Activated effector memory CD4-positive, alpha-beta T cell treated with anti-CD3 and anti-CD28 coated beads, Interleukin-2, amount 50 U/mL, for 16 hours (primary cell): ENCODE data around the gene ZDHHC15.
"Not testable (repeated sequence)": the region's sequence is repeated elsewhere in the genome, so short reads cannot be mapped to it uniquely, and the experiment has no call there.

Experiments
- DNase-seq: peaks from one replicate; pipeline ENCODE4 v3.0.0-alpha.2; 2020

The ZDHHC15 gene, protein sequence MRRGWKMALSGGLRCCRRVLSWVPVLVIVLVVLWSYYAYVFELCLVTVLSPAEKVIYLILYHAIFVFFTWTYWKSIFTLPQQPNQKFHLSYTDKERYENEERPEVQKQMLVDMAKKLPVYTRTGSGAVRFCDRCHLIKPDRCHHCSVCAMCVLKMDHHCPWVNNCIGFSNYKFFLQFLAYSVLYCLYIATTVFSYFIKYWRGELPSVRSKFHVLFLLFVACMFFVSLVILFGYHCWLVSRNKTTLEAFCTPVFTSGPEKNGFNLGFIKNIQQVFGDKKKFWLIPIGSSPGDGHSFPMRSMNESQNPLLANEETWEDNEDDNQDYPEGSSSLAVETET

DNA sequence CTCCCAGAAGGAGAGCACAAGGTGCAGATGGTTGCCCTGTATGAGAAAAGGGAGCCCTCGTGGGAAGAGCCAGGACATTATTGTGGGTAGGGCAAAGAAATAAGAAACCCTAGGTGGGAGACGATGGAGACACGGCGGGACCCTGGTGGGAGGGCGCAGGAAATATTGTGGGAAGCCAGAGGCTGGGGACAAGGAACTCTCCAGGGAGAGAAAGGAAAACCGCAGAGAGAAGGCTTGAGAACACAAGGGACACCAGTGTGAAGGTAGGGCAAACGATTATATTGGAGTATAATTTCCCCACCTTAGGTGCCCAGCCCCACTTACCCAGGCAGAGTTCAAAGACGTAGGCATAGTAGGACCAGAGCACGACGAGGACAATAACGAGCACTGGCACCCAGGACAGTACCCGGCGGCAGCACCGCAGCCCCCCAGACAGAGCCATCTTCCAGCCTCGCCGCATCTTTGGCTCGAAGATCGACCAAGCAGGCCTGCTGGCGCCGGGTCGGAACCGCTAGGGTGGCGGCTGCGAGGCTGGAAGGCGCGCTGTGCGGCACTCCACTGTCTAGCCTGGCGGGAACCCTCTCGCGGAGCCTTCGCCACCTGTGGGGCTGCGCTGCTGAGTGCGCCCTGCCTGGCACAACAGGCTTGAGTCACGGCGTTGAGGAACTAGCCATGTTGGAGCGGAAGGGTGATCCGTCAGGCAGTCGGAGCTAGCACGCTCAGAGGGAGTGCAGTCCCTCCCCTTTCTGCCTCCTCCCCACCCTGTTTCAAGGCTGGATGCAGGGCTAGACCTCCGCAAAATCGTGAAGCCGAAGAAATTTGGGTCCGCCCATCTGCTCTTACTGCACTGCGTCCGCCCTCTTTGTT, at the start of gene ZDHHC15:
ZDHHC15 (minus strand) TSS at position 473 of the 867 bp plus-strand sequence; CDS start at position 460, 13 bp downstream.
- DNase-seq: peak; percentile 80

DNA sequence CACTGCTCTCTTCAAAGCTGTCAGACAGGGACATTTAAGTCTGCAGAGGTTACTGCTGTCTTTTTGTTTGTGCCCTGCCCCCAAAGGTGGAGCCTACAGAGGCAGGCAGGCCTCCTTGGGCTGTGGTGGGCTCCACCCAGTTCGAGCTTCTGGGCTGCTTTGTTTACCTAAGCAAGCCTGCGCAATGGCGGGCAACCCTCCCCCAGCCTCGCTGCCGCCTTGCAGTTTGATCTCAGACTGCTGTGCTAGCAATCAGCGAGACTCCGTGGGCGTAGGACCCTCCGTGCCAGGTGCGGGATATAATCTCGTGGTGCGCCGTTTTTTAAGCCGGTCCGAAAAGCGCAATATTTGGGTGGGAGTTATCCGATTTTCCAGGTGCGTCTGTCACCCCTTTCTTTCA, 37.7 kb upstream of the ZDHHC15 start:
- DNase-seq: not testable (repeated sequence)

DNA sequence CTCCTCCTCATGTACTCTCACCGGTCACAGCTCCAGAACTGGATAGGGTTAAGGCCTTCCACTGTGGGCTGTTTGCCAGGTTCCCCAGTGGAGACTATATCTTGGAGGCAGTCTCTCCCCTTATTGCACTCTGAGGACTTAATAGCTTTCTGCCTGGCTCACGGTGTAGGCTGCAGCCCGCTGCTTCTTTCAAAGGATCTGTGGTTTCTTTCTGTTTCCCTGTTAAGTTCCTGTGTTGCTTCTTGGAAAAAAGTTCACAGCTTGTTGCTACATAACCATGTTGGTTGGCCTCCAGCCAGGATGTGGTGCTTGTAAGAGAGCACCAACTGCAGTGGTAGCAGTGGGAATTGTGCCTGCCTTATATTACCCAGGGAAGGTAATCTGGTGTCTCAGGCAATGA, 24.9 kb upstream of the ZDHHC15 start:
- no peak for DNase-seq

DNA sequence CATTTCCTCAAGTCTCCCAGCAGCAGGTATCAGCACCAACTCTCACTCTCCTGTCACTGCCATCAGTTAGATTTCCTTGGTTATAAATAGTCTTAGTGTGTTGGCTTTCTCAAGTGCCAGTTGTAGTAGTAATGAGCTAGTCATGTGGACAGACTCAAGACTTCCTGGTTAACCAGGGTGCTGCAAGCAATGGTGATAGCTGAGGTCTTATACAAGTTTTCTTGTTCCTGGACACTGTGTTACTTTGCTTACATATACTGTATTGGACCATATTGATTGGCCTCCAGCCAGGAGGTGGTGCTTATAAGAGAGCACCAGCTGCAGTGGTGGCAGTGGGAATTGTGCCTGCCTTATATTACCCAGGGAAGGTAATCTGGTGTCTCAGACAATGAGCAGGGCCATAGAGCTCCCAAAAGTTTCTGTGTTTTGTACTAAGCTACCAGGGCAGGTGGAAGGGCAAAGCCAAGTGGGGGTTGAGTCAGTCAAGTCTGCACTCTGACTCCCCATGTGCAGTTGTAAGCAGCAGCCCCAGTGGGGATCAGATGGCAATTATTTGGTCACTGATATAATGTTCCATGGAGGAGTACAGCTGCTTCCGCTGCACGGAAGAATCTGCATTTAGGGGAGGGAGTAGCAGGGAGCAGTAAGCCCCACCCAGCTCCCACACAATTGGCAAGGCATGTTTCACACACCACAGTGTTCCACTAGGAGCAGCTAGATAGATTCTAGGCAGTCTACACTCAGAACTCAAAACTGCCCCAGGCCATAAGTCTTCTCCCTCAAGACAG, 24.1 kb upstream of the ZDHHC15 start:
- DNase-seq: no peak

DNA sequence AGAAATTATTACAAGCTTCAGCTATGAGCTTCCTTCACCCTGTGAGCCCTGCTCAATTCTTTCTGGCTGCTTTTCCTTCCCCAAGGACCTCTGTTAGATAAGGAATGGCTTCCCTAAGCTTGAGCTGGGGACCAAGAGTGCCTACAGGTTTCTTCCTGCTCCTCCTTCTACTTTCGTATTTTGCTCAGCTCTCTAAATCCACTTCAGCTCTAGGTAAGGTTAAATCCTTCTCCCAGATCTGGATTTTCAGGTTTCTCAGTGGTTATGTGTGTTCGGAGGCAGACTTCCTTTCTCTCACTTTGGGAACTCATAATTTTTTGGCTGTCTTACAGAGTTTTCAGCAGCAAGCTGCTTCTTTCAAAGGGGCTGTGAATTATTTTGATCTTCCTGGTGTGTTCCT, 21.9 kb upstream of the ZDHHC15 start:
- no peak for DNase-seq

DNA sequence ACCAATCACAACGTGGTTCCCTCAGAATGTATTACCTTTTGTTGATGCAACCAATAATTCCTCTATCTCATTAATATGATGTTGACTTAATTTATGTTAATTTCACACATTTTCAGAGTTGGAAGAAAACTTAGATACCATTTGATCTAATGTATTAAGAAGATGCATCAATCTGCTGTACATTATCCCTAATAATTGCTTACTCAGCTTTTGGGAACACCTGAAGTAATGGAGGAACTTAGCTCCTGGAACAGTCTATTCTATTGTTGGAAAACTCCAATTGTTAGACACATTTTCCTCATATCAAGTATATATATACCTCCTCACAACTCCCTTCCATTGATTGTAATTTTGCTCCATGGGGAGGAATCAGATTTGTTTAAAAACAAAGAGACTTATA, 38.9 kb downstream of the ZDHHC15 start:
- DNase-seq: no peak

DNA sequence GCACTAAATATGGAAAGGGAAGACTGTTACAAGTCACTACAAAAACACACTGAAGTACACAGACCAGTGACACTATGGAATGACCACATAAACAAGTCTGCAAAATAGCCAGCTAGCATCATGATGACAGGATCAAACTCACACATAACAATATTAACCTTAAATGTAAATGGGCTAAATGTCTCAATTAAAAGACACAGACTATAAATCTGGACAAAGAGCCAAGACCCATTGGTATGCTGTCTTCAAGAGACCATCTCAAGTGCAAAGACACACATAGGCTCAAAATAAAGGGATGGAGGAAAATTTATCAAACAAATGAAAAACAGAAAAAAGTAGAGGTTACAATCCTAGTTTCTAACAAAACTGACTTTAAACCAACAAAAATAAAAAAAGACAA, 61.1 kb downstream of the ZDHHC15 start:
- DNase-seq: not testable (repeated sequence)

DNA sequence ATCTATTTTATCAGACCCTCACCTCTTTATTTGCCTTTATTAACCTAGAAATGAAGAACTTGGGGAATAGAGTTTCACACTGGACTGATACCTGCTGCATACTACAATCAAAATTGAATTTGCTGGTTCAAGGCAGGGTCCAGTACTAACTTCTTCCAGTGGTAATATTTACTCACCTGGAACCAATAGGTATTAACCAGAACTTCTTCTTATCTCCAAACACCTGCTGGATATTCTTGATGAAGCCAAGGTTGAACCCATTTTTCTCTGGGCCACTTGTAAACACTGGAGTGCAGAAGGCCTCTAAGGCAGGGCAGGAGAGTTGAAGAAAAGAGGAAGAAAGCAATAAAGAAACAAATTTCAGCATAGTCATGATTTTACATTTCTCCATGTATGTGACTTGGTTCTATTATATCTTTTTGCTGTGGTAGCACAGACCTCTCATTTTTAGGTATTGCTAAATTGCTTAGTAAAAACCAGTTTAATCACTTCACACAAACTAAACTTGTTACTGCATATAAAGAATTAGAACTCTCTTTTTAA, 101.1 kb downstream of the ZDHHC15 start:
- DNase-seq: no peak

DNA sequence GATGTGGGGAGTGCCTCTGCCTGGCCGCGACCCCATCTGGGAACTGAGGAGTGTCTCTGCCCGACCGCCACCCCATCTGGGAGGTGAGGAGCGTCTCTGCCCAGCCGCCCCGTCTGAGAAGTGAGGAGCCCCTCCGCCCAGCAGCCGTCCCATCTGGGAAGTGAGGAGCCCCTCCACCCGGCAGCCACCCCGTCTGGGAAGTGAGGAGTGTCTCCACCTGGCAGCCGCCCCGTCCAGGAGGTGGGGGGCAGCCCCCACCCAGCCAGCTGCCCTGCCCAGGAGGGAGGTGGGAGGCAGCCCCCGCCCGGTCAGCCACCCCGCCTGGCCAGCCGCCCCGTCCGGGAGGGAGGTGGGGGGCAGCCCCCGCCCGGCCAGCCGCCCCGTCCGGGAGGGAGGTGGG, 115.7 kb downstream of the ZDHHC15 start:
- DNase-seq: not testable (repeated sequence)

DNA sequence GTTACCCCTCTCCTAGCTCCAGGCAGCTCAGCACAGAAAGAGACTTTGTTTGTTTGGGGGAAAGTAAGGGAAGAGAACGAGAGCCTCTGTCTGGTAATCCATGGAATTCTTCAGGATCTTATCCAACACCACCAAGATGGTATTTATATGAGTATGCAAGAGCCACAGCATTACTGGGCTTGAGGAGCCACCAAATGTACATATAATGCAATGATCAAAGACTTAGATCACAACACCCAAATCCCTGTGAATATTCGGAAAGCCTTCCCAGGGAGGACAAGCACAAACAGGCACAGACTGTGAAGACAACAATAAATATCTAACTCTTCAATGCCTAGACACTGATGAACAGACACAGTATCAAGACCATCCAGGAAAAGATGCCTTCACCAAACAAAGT, 132.4 kb downstream of the ZDHHC15 start:
- DNase-seq: no peak

DNA sequence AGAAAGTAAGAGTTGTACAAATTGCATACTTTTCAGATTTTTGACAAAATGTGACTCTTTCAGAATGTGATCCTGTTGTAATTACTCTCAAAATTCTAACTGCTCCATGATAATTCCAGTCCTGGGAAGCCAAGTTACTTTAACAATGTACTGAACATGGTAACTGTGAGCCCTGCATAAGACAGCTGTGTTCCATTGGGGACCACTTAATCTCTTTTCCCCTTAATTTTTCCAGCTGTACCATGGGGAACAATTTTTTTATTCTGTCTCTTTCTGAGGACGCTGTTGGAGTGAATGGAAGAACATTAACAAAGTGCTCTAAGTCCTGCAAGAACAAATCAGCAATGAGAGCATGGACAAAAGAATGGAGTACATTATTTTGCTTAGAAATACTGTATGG, 153.1 kb downstream of the ZDHHC15 start:
- DNase-seq: no peak

DNA sequence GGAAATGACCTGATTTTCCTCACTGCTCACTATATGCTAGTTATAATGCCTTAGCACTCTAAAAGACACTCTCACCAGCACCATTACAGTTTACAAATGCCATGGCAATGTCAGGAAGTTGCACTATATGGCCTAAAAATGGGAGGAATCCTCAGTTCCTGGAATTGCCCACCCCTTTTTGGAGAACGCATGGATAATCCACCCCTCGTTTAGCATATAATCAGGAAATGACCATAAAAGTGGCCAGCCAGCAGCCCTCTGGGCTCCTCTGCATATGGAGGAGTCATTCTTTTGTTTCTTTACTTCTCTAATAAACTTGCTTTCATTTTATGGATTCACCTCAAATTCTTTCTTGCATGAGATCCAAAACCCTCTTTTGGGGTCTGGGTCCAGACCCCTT, 156.0 kb downstream of the ZDHHC15 start:
- DNase-seq: no peak

DNA sequence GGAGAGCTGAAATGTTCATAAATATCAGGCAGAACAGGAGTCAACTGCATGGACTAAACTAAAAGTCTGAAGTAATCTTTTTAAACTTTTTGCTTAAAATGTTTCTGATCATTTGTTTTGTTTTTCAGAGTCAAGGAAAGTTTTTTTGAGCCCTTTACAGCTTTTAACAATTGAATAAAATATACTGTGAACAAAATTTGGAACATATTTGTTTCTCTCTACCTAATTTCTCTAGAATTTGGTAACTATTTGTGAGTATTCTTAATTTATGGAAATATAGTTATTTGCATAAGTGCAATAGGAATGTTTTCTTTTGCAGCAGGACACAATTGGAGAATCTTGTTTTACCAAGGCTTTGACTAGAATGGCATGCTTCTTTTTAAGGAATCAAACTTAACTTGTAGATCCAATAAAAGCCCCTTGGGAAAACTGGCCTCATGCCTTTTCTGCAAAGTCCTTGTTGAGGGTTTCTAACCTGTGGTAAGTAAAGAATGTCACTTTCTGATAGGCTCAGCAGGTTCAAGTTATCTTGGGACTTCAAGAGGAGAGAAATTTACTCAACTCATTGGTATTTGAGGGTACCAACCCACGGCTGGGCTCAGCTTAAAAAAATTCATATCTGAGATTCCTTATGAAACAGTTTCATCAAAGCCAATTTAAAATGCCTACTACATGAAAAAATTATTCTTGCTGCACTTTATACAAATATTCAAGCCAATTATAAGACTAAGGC, 157.4 kb downstream of the ZDHHC15 start:
- no peak for DNase-seq

DNA sequence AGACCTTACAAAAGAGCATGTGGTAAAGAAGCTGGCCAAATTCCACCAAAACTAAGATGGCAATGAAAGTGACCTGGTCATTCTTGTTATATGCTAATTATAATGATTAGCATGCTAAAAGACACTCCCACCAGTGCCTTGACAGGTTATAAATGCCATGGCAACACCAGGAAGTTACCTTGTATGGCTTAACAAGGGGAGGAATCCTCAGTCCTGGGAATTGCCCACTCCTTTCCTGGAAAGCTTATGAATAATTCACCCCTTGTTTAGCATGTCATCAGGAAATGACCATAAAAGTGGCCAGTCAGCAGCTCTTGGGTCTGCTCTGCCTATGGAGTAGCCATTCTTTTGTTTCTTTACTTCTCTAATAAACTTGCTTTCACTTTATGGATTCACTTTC, 161.0 kb downstream of the ZDHHC15 start:
- DNase-seq: no peak

DNA sequence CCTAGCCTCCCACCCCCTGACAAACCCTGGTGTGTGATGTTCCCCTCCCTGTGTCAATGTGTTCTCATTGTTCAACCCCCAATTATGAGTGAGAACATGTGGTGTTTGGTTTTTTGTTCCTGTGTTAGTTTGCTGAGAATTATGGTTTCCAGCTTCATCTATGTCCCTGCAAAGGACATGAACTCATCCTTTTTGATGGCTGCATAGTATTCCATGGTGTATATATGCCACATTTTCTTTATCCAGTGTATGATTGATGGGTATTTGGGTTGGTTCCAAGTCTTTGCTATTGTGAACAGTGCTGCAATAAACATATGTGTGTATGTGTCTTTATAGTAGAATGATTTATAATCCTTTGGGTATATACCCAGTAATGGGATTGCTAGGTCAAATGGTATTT, 174.2 kb downstream of the ZDHHC15 start:
- not testable (repeated sequence) for DNase-seq

DNA sequence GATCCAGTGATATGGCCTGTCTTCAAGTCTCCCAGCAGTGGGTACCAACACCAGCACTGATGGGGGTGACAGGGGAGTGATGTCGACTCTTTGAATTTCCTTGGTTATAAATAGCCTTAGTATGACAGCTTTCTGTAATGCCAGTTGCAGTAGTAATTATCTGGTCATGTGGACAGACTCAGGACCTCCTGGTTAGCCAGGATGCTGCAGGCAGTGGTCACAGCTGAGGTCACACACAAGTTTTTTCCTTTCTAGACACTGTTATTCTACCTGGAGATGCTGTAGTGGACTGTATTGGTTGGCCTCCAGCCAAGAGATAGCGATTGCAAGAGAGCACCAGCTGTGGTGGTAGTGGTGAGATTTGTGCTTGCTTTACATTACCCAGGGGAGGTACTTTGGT, 185.3 kb downstream of the ZDHHC15 start:
- no peak for DNase-seq

DNA sequence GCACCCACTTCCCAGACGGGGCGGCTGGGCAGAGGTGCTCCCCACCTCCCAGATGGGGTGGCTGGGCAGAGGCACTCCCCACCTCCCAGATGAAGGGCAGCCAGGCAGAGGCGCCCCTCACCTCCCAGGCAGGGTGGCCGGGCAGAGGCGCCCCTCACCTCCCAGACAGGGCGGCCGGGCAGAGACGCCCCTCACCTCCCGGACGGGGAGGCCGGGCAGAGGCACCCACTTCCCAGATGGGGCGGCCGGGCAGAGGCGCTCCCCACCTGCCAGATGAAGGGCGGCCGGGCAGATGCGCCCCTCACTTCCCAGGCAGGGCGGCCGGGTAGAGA, 187.7 kb downstream of the ZDHHC15 start:
- DNase-seq: no peak

DNA sequence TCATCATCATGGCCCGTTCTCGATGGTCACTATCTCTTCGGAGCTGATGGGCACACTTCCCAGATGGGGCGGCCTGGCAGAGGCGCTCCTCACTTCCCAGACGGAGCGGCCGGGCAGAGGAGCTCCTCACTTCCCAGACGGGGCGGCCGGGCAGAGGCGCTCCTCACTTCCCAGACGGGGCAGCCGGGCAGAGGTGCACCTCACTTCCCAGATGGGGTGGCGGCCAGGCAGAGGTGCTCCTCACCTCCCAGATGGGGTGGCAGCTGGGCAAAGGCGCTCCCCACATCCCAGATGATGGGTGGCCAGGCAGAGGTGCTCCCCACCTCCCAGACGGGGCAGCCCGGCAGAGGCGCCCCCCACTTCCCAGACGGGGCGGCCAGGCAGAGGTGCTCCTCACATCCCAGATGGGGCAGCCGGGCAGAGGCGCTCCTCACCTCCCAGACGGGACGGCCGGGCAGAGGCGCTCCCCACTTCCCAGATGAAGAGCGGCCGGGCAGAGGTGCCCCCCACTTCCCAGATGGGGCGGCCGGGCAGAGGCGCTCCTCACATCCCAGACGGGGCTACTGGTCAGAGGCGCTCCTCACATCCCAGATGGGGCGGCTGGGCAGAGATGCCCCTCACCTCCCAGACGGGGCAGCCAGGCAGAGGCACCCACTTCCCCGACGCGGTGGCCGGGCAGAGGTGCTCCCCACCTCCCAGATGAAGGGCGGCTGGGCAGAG, 188.3 kb downstream of the ZDHHC15 start:
- DNase-seq: not testable (repeated sequence)

DNA sequence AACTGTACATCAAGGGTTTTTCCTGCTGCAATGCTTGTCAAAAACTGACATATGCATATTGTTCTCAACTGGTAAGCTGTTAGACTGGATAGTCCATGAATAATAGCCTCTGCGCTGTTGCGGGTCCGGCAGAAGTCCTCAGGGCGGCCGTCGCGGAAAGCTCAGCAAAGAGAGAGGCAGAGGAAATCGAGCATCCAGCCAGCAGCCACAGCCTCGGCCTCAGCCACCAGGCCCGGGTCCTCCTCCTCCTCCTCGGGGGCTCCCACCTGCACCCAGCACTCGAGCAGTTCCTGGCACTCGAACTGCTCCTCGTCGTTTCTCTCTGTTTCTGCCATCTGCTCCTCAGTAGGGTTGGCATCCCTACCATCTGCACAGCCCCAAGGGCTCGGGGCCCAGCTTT, 195.2 kb downstream of the ZDHHC15 start:
- DNase-seq: no peak
